DND-41 (cell line): ENCODE measurements around the gene PTPRK.

Experiments
- ATAC-seq: fragments of 200-7000 bp; cut with Tn5 transposase; 3 replicates; pipeline ENCODE4 v1.9.1; 2021; ENCODE audit warnings: low read depth; ENCODE audit not compliant: insufficient read depth
- DNase-seq: peaks from one replicate; pipeline ENCODE4 v3.0.0-alpha.2; 2020
- H2AFZ ChIP-seq: 2 replicates; pipeline ENCODE4 v1.6.0; 2012; ENCODE audit warnings: low read depth, low read length
- H3K27ac ChIP-seq: 2 replicates; pipeline ENCODE4 v1.5.1; 2012; ENCODE audit warnings: low read length, inconsistent platforms
- H3K27me3 ChIP-seq: fragments of 200-600 bp; sonication (generic); 2 replicates; pipeline ENCODE4 v1.6.0; 2012; ENCODE audit warnings: low read length, mild to moderate bottlenecking, inconsistent platforms; ENCODE audit not compliant: insufficient read depth, poor library complexity
- H3K36me3 ChIP-seq: 2 replicates; pipeline ENCODE4 v1.5.1; 2012; ENCODE audit warnings: low read length, inconsistent platforms; ENCODE audit not compliant: insufficient read depth
- H3K4me1 ChIP-seq: 2 replicates; pipeline ENCODE4 v1.5.1; 2012; ENCODE audit warnings: mild to moderate bottlenecking, low read length; ENCODE audit not compliant: insufficient read depth
- H3K4me2 ChIP-seq: 2 replicates; pipeline ENCODE4 v1.6.0; 2012; ENCODE audit warnings: mild to moderate bottlenecking, moderate library complexity, low read length, inconsistent platforms; ENCODE audit not compliant: insufficient read depth
- H3K4me3 ChIP-seq, 2 experiments: fragments of 200-600 bp in 1 of 2; shearing (Covaris generic) in 1 of 2; 2 replicates each; pipeline ENCODE4 v1.5.1; 2012 to 2016; ENCODE audit warnings: inconsistent platforms in 2 of 2, low read length in 2 of 2, mild to moderate bottlenecking in 2 of 2, low read depth in 1 of 2, moderate library complexity in 1 of 2
- H3K79me2 ChIP-seq: 2 replicates; pipeline ENCODE4 v1.6.0; 2012; ENCODE audit warnings: low read length, inconsistent platforms; ENCODE audit not compliant: insufficient read depth
- H3K9ac ChIP-seq: 2 replicates; pipeline ENCODE4 v1.6.0; 2012; ENCODE audit warnings: low read depth, mild to moderate bottlenecking, inconsistent platforms, low read length, moderate library complexity
- H3K9me3 ChIP-seq: 2 replicates; pipeline ENCODE4 v1.5.1; 2012; ENCODE audit warnings: low read length, moderate library complexity, mild to moderate bottlenecking, inconsistent platforms; ENCODE audit not compliant: insufficient read depth, severe bottlenecking
- H4K20me1 ChIP-seq: 2 replicates; pipeline ENCODE4 v1.6.0; 2012; ENCODE audit warnings: low read length; ENCODE audit not compliant: insufficient read depth
- CTCF ChIP-seq: IDR thresholded peaks from 2 replicates; pipeline ENCODE4 v1.5.1; 2012; ENCODE audit warnings: borderline replicate concordance, low read length, moderate library complexity, mild to moderate bottlenecking; ENCODE audit not compliant: poor library complexity, severe bottlenecking; ENCODE audit errors: extremely low read depth
- EZH2 ChIP-seq: IDR thresholded peaks from 3 replicates; pipeline ENCODE4 v1.6.1; 2012; ENCODE audit warnings: borderline replicate concordance, low read depth, mild to moderate bottlenecking, moderate library complexity, low read length, inconsistent platforms; ENCODE audit not compliant: severe bottlenecking

PTPRK gene

GRCh38 chr6:128036808-128037570, 483.4 kb downstream of the PTPRK start:
- TF ChIP-seq CTCF (no peak), EZH2 (no peak)
- ATAC-seq (no peak), DNase-seq (no peak)
- H3K9me3 ChIP-seq = no peaks in the 10 kb centered on the region
- H3K27me3 ChIP-seq = no peaks in the 10 kb centered on the region
- H3K36me3 ChIP-seq = no peaks in the 10 kb centered on the region
- no peaks in the 10 kb centered on the region for H3K79me2 ChIP-seq
- H2AFZ ChIP-seq = no peak overlapping the region
- peaks cover 9% of the 10 kb centered on the region; the same call in 1 of the 2 replicates for H3K4me1 ChIP-seq
- H3K4me3 ChIP-seq = no peak overlapping the region
- no peak overlapping the region for H3K9ac ChIP-seq
- no peak overlapping the region for H3K4me2 ChIP-seq
- no peak overlapping the region for H3K27ac ChIP-seq
- H4K20me1 ChIP-seq = no peaks in the 10 kb centered on the region

DNA sequence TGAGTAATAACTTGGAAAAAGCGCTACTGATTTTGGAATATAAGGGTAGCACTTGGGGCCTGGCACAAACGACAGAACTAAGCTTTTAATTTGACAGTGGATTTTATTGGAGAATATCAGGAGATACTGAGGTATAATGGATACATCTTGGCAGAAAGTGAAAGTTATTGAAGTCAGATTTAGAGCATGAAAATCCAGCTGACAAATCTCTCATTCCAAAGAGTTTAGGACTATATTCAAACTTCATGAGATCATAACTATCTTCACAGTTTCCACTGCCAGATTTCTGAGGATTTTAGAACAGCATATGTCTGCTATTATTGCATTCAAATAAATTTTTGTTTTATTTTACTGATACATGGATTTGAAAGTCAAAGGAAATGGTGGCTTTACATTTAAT, 487.2 kb downstream of the PTPRK start:
- Histone ChIP-seq H4K20me1 (no peaks in the 10 kb centered on the region), H3K4me1 (peaks cover 12% of the 10 kb centered on the region; the same call in 1 of the 2 replicates), H3K9me3 (no peaks in the 10 kb centered on the region), H3K27me3 (no peaks in the 10 kb centered on the region), H3K9ac (no peak overlapping the region), H3K27ac (no peak overlapping the region), H2AFZ (no peak overlapping the region), H3K4me2 (no peak overlapping the region), H3K4me3 (no peak overlapping the region), H3K36me3 (no peaks in the 10 kb centered on the region), H3K79me2 (no peaks in the 10 kb centered on the region)
- no peak for ATAC-seq
- DNase-seq = no peak
- TF ChIP-seq CTCF (no peak), EZH2 (no peak)

DNA sequence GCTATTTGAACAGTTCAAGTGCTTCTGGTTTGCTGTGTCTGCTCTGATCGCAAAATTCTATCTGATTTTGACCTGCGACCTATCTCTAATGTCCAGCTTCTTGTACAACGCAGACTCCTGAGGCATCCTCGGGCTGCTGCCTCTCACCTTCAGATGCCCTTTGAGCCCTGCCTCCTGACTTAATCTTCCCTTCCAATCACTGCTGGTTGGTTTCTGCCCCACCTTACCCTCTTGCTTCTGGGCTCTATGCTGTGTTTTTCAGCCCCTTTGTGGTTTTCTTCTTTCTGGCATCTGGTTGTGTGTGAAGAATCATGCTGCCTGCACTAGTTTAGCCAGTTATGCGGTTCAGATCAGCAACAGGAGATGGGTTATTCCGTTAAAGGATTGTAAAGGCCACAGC, 488.4 kb downstream of the PTPRK start:
- H3K27ac ChIP-seq = no peak overlapping the region
- no peak overlapping the region for H2AFZ ChIP-seq
- DNase-seq (peak; percentile 31), ATAC-seq (peak; percentile 90)
- H3K4me3 ChIP-seq = no peak overlapping the region
- H3K27me3 ChIP-seq = no peaks in the 10 kb centered on the region
- H3K79me2 ChIP-seq = no peaks in the 10 kb centered on the region
- TF ChIP-seq CTCF (no peak), EZH2 (no peak)
- no peak overlapping the region for H3K4me2 ChIP-seq
- H3K36me3 ChIP-seq = no peaks in the 10 kb centered on the region
- H3K4me1 ChIP-seq = peaks cover 12% of the 10 kb centered on the region; the same call in 1 of the 2 replicates
- H3K9ac ChIP-seq = no peak overlapping the region
- H4K20me1 ChIP-seq = no peaks in the 10 kb centered on the region
- H3K9me3 ChIP-seq = no peaks in the 10 kb centered on the region
